ENCODE results near the gene MTIF3. TPM values are rescaled to one million over a fixed set of nuclear protein-coding genes. Genes with fewer than 3 reads are reported as not detected.
A peak's percentile ranks its signal among the peaks of the same experiment; 100 is the strongest.
"Not testable (repeated sequence)": the region's sequence is repeated elsewhere in the genome, so short reads cannot be mapped to it uniquely, and the experiment has no call there.

The MTIF3 gene
- total RNA-seq, 1 experiment from 2014 or later, result 41.8 TPM

- Mint-ChIP-seq H3K36me3 (ENCODE audit: insufficient read depth, unreplicated experiment) (peaks cover 9% of the 10 kb centered on the region), H3K9me3 (ENCODE audit: unreplicated experiment) (no peaks in the 10 kb centered on the region), H3K27me3 (ENCODE audit: insufficient read depth, unreplicated experiment) (no peaks in the 10 kb centered on the region), H3K4me1 (ENCODE audit: low read depth, unreplicated experiment) (peaks cover 26% of the 10 kb centered on the region), H3K27ac (ENCODE audit: unreplicated experiment) (peak overlapping the region; percentile 95), H3K4me3 (ENCODE audit: unreplicated experiment) (peak overlapping the region; percentile 75)
- intact Hi-C loops (cut with micrococcal nuclease; ENCODE audit: unreplicated experiment), result loop anchor here (1.0 kb wide), 1 partner anchor 23 kb away; no protein-coding TSS in a partner anchor
- ChIA-PET POLR2A (interaction anchor here (0.5 to 1.3 kb wide), 7 partner anchors 22 to 578 kb away, joined by 3 to 5 read pairs (median 4); partner anchors contain the start of gene LNX2), CTCF (interaction anchor here (0.6 to 2.5 kb wide), 10 partner anchors 10 to 566 kb away, joined by 3 to 22 read pairs (median 4); partner anchors contain the start of genes GTF3A and MTIF3)
- TF ChIP-seq, protein P1, sequence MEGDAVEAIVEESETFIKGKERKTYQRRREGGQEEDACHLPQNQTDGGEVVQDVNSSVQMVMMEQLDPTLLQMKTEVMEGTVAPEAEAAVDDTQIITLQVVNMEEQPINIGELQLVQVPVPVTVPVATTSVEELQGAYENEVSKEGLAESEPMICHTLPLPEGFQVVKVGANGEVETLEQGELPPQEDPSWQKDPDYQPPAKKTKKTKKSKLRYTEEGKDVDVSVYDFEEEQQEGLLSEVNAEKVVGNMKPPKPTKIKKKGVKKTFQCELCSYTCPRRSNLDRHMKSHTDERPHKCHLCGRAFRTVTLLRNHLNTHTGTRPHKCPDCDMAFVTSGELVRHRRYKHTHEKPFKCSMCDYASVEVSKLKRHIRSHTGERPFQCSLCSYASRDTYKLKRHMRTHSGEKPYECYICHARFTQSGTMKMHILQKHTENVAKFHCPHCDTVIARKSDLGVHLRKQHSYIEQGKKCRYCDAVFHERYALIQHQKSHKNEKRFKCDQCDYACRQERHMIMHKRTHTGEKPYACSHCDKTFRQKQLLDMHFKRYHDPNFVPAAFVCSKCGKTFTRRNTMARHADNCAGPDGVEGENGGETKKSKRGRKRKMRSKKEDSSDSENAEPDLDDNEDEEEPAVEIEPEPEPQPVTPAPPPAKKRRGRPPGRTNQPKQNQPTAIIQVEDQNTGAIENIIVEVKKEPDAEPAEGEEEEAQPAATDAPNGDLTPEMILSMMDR (IDR thresholded peaks at IDR 0.05; ENCODE audit: insufficient read depth in 1 of 2, low read depth in 1 of 2, low read length in 1 of 2, severe bottlenecking in 1 of 2, unreplicated experiment in 1 of 2), result no peak
- H3K27me3 ChIP-seq (replicated peaks; ENCODE audit: control insufficient read depth, insufficient read depth, low read length), result no peaks in the 10 kb centered on the region
- H3K36me3 ChIP-seq (ENCODE audit: control insufficient read depth, insufficient read depth, low read length), result no peaks in the 10 kb centered on the region
- no TSS peak for BruUV-seq (replicated peaks)
- H3K4me3 ChIP-seq (ENCODE audit: low read depth, low read length), result no peak overlapping the region
- no peaks in the 10 kb centered on the region for H3K9me3 ChIP-seq
- DNase-seq, result no peak
- peaks cover 41% of the 10 kb centered on the region for H3K4me1 ChIP-seq
Observed at GRCh38 chr13:27403203-27403678, 47.1 kb downstream of the MTIF3 start.

DNA sequence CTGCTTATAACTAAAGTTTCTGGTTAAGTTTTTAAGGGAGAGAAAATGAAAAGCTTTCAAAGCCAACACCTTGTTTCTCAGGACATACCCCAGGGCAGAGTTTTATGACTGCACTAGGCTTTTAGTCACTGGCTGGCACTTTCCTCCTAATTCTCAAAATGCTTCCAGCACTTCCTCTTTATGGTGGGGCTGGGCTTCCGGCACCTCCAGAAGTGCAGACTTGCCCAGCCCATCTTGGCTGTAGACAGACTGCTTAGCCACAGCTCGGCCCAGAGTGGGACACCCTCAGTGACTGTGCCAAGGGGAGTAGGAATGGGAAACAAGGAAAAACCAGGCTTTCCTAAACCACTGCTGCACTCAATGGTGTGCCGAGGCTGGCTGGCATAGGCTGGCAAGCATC, 49.2 kb downstream of the MTIF3 start:
- Mint-ChIP-seq H3K27ac (ENCODE audit: unreplicated experiment) (peak overlapping the region; percentile 95), H3K4me1 (ENCODE audit: low read depth, unreplicated experiment) (peaks cover 30% of the 10 kb centered on the region), H3K4me3 (ENCODE audit: unreplicated experiment) (no peak overlapping the region), H3K9me3 (ENCODE audit: unreplicated experiment) (peaks cover 9% of the 10 kb centered on the region), H3K27me3 (ENCODE audit: insufficient read depth, unreplicated experiment) (no peaks in the 10 kb centered on the region), H3K36me3 (ENCODE audit: insufficient read depth, unreplicated experiment) (peaks cover 9% of the 10 kb centered on the region)
- Histone ChIP-seq H3K9me3 (no peaks in the 10 kb centered on the region), H3K36me3 (ENCODE audit: control insufficient read depth, insufficient read depth, low read length) (no peaks in the 10 kb centered on the region), H3K27me3 (replicated peaks; ENCODE audit: control insufficient read depth, insufficient read depth, low read length) (no peaks in the 10 kb centered on the region), H3K4me3 (ENCODE audit: low read depth, low read length) (no peak overlapping the region), H3K4me1 (peaks cover 42% of the 10 kb centered on the region)
- CTCF ChIA-PET, result no interaction called here
- POLR2A ChIA-PET, result no interaction called here
- DNase-seq, result no peak
- TF ChIP-seq, protein P1 (IDR thresholded peaks at IDR 0.05; ENCODE audit: insufficient read depth in 1 of 2, low read depth in 1 of 2, low read length in 1 of 2, severe bottlenecking in 1 of 2, unreplicated experiment in 1 of 2), result no peak
- intact Hi-C loops (cut with micrococcal nuclease; ENCODE audit: unreplicated experiment), result no loop called here
- BruUV-seq (replicated peaks), result no TSS peak

DNA sequence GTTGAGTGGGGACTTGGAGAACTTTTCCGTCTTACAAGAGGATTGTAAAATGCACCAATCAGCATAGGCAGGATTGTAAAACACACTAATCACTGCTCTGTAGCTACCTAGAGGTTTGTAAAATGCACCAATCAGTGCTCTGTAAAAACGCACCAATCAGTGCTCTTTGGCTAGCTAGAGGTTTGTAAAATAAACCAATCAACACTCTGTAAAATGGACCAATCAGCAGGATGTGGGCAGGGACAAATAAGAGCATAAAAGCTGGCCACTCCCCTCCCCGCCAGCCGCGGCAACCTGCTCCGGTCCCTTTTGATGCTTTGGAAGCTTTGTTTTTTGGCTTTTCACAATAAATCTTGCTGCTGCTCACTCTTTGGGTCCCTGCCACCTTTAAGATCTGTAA, 50.0 kb downstream of the MTIF3 start:
- CTCF ChIA-PET, result not testable (repeated sequence)

More for the DNA sequence above, 50.0 kb downstream of the MTIF3 start:
- peaks cover 31% of the 10 kb centered on the region for H3K4me1 Mint-ChIP-seq (ENCODE audit: low read depth, unreplicated experiment)
- H3K4me3 ChIP-seq (ENCODE audit: low read depth, low read length); DNase-seq; intact Hi-C loops (cut with micrococcal nuclease; ENCODE audit: unreplicated experiment); BruUV-seq (replicated peaks); H3K9me3 Mint-ChIP-seq (ENCODE audit: unreplicated experiment); H3K36me3 Mint-ChIP-seq (ENCODE audit: insufficient read depth, unreplicated experiment); H3K27me3 ChIP-seq (replicated peaks; ENCODE audit: control insufficient read depth, insufficient read depth, low read length); H3K9me3 ChIP-seq; H3K27me3 Mint-ChIP-seq (ENCODE audit: insufficient read depth, unreplicated experiment); H3K36me3 ChIP-seq (ENCODE audit: control insufficient read depth, insufficient read depth, low read length); POLR2A ChIA-PET; H3K4me3 Mint-ChIP-seq (ENCODE audit: unreplicated experiment); H3K27ac Mint-ChIP-seq (ENCODE audit: unreplicated experiment): not testable (repeated sequence)
- peaks cover 43% of the 10 kb centered on the region for H3K4me1 ChIP-seq

Measured in Caco-2 (cell line).